GM23338 (cell line): ENCODE results near the gene DHX36. TPM values are rescaled to one million over a fixed set of nuclear protein-coding genes. Genes with fewer than 3 reads are reported as not detected.

ENCODE experiments used
- ATAC-seq: fragments of 200-7000 bp; cut with Tn5 transposase; 3 replicates; pipeline ENCODE4 v1.9.1; 2020
- DNase-seq: peaks from one replicate; pipeline ENCODE4 v3.0.0-alpha.2; 2015; ENCODE audit warnings: low spot score
- H2AFZ ChIP-seq: fragments of 200-600 bp; sonication (generic); 2 replicates; pipeline ENCODE4 v1.8.0; 2016; ENCODE audit warnings: antibody characterized with exemption, mild to moderate bottlenecking, moderate library complexity
- H3F3A ChIP-seq: fragments of 200-600 bp; sonication (generic); replicated peaks from 2 replicates; pipeline ENCODE4 v1.8.0; 2017; ENCODE audit warnings: antibody characterized with exemption, mixed run types, low read depth
- H3K27ac ChIP-seq: fragments of 200-600 bp; sonication (generic); 2 replicates; pipeline ENCODE4 v1.6.1; 2016; ENCODE audit warnings: low read depth
- H3K27me3 ChIP-seq: fragments of 200-600 bp; sonication (generic); 2 replicates; pipeline ENCODE4 v1.8.0; 2016; ENCODE audit warnings: mild to moderate bottlenecking, mixed run types, moderate library complexity; ENCODE audit not compliant: insufficient read depth
- H3K36me3 ChIP-seq: fragments of 200-600 bp; sonication (generic); 2 replicates; pipeline ENCODE4 v1.8.0; 2016; ENCODE audit warnings: mild to moderate bottlenecking; ENCODE audit not compliant: insufficient read depth
- H3K4me1 ChIP-seq: fragments of 200-600 bp; sonication (generic); 2 replicates; pipeline ENCODE4 v1.8.0; 2016; ENCODE audit warnings: mild to moderate bottlenecking, moderate library complexity; ENCODE audit not compliant: insufficient read depth
- H3K4me2 ChIP-seq: fragments of 200-600 bp; sonication (generic); 2 replicates; pipeline ENCODE4 v1.7.1; 2017; ENCODE audit warnings: mixed run types
- H3K4me3 ChIP-seq: fragments of 200-600 bp; sonication (generic); 2 replicates; pipeline ENCODE4 v1.6.1; 2016; ENCODE audit warnings: mixed run types
- H3K79me2 ChIP-seq: fragments of 200-600 bp; sonication (generic); replicated peaks from 2 replicates; pipeline ENCODE4 v1.8.0; 2017; ENCODE audit warnings: mild to moderate bottlenecking; ENCODE audit not compliant: insufficient read depth
- H3K9me2 ChIP-seq: fragments of 200-600 bp; sonication (generic); 2 replicates; pipeline ENCODE4 v1.8.0; 2017; ENCODE audit not compliant: insufficient read depth
- H4K20me1 ChIP-seq: fragments of 200-600 bp; sonication (generic); replicated peaks from 2 replicates; pipeline ENCODE4 v1.8.0; 2017; ENCODE audit warnings: mild to moderate bottlenecking; ENCODE audit not compliant: insufficient read depth
- H3K27ac Mint-ChIP-seq: 2 replicates; pipeline ENCODE4 v1.8.0; 2020; ENCODE audit warnings: inconsistent platforms, mild to moderate bottlenecking, moderate library complexity, mixed read lengths
- H3K27me3 Mint-ChIP-seq: 3 replicates; pipeline ENCODE4 v1.8.0; 2022; ENCODE audit warnings: low read depth, mild to moderate bottlenecking, moderate library complexity, mixed read lengths, inconsistent platforms; ENCODE audit not compliant: insufficient read depth, poor library complexity
- H3K36me3 Mint-ChIP-seq: 3 replicates; pipeline ENCODE4 v1.8.0; 2021; ENCODE audit warnings: low read depth, mild to moderate bottlenecking, inconsistent platforms, moderate library complexity, mixed read lengths
- H3K4me1 Mint-ChIP-seq: 3 replicates; pipeline ENCODE4 v1.8.0; 2020; ENCODE audit warnings: mild to moderate bottlenecking, inconsistent platforms, mixed read lengths
- H3K4me3 Mint-ChIP-seq: 3 replicates; pipeline ENCODE4 v1.8.0; 2021; ENCODE audit warnings: moderate library complexity, mild to moderate bottlenecking, inconsistent platforms, mixed read lengths
- H3K9me3 Mint-ChIP-seq: 3 replicates; pipeline ENCODE4 v1.8.0; 2020; ENCODE audit warnings: moderate library complexity, mild to moderate bottlenecking, inconsistent platforms, mixed read lengths
- CREB1 ChIP-seq: fragments of 250-450 bp; sonication (Bioruptor Pico); IDR thresholded peaks from 2 replicates; pipeline ENCODE4 v1.5.0; 2020; ENCODE audit warnings: low read depth, mild to moderate bottlenecking, moderate library complexity
- EZH2 ChIP-seq: fragments of 200-600 bp; sonication (generic); IDR thresholded peaks from one replicate; pipeline ENCODE4 v1.8.0; 2017; ENCODE audit warnings: antibody characterized with exemption, mild to moderate bottlenecking, low read depth; ENCODE audit not compliant: unreplicated experiment
- EZH2phosphoT487 ChIP-seq: fragments of 200-600 bp; sonication (generic); IDR thresholded peaks from one replicate; pipeline ENCODE4 v1.8.1; 2018; ENCODE audit warnings: antibody characterized with exemption; ENCODE audit not compliant: unreplicated experiment
- JUNB ChIP-seq: IDR thresholded peaks from one replicate; pipeline ENCODE4 v1.6.1; 2016; ENCODE audit warnings: antibody characterized with exemption; ENCODE audit not compliant: unreplicated experiment
- NANOG ChIP-seq: IDR thresholded peaks from 2 replicates; pipeline ENCODE4 v1.6.1; 2016; ENCODE audit warnings: antibody characterized with exemption, borderline replicate concordance
- POLR2AphosphoS5 ChIP-seq: IDR thresholded peaks from 2 replicates; pipeline ENCODE4 v1.6.1; 2016; ENCODE audit warnings: antibody characterized with exemption, low read depth
- STAT1 ChIP-seq: IDR thresholded peaks from one replicate; pipeline ENCODE4 v1.6.1; 2016; ENCODE audit warnings: antibody characterized with exemption; ENCODE audit not compliant: unreplicated experiment
- ZNF114 ChIP-seq: fragments of 250-450 bp; sonication (Bioruptor Pico); IDR thresholded peaks from 2 replicates; pipeline ENCODE4 v1.5.0; 2020; ENCODE audit warnings: mild to moderate bottlenecking, moderate library complexity
- ZNF331 ChIP-seq: fragments of 250-450 bp; sonication (Bioruptor Pico); IDR thresholded peaks from 2 replicates; pipeline ENCODE4 v1.5.0; 2020; ENCODE audit warnings: low read depth, mild to moderate bottlenecking, moderate library complexity
- long read RNA-seq: library from polyadenylated mRNA; unstranded; transcript quantifications from one replicate; pipeline ENCODE4 v2.0.0, GENCODE V29; 2020; ENCODE audit not compliant: unreplicated experiment
- polyA plus RNA-seq: library from polyadenylated mRNA; unstranded; fragments of >200 nt; fragmentation: Nextera tagmentation; extraction: Ambion mirVana; gene quantifications from 2 replicates; pipeline ENCODE4 v1.2.1, GENCODE V29; 2016
- total RNA-seq: library from RNA; depleted of rRNA; stranded (reverse); fragments of >200 nt; shearing (Covaris generic); gene quantifications from 2 replicates; pipeline ENCODE4 v1.2.3, GENCODE V29; 2014; rRNA removed
- TF ChIP-seq, protein P1 (sequence below): IDR thresholded peaks from one replicate; pipeline ENCODE4 v1.6.1; 2018; ENCODE audit warnings: antibody characterized with exemption; ENCODE audit not compliant: unreplicated experiment
- TF ChIP-seq, protein P2 (sequence below): IDR thresholded peaks from 2 replicates; pipeline ENCODE4 v1.6.1; 2016; ENCODE audit warnings: antibody characterized with exemption
- TF ChIP-seq, protein P3 (sequence below), 2 experiments: fragments of 200-600 bp in 1 of 2; sonication (generic) in 1 of 2; conservative IDR thresholded peaks; 2 replicates each; pipeline versions ENCODE4 v1.5.1 to v1.6.1; 2016 to 2017; ENCODE audit warnings: antibody characterized with exemption in 2 of 2, low read depth in 2 of 2, mild to moderate bottlenecking in 2 of 2, moderate library complexity in 1 of 2

DHX36 gene, protein sequence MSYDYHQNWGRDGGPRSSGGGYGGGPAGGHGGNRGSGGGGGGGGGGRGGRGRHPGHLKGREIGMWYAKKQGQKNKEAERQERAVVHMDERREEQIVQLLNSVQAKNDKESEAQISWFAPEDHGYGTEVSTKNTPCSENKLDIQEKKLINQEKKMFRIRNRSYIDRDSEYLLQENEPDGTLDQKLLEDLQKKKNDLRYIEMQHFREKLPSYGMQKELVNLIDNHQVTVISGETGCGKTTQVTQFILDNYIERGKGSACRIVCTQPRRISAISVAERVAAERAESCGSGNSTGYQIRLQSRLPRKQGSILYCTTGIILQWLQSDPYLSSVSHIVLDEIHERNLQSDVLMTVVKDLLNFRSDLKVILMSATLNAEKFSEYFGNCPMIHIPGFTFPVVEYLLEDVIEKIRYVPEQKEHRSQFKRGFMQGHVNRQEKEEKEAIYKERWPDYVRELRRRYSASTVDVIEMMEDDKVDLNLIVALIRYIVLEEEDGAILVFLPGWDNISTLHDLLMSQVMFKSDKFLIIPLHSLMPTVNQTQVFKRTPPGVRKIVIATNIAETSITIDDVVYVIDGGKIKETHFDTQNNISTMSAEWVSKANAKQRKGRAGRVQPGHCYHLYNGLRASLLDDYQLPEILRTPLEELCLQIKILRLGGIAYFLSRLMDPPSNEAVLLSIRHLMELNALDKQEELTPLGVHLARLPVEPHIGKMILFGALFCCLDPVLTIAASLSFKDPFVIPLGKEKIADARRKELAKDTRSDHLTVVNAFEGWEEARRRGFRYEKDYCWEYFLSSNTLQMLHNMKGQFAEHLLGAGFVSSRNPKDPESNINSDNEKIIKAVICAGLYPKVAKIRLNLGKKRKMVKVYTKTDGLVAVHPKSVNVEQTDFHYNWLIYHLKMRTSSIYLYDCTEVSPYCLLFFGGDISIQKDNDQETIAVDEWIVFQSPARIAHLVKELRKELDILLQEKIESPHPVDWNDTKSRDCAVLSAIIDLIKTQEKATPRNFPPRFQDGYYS
- total RNA-seq = 102 and 103 TPM in 2 replicates
- 107 and 110 TPM in 2 replicates for polyA plus RNA-seq
- long read RNA-seq, transcript DHX36-211 (3 exons, 833 nt) = major isoform, 10 of 21 reads
- long read RNA-seq, partial matches to known transcripts = 8 of 21 reads
- long read RNA-seq, other reads (novel, unspliced or antisense) = 3 of 21 reads

DNA sequence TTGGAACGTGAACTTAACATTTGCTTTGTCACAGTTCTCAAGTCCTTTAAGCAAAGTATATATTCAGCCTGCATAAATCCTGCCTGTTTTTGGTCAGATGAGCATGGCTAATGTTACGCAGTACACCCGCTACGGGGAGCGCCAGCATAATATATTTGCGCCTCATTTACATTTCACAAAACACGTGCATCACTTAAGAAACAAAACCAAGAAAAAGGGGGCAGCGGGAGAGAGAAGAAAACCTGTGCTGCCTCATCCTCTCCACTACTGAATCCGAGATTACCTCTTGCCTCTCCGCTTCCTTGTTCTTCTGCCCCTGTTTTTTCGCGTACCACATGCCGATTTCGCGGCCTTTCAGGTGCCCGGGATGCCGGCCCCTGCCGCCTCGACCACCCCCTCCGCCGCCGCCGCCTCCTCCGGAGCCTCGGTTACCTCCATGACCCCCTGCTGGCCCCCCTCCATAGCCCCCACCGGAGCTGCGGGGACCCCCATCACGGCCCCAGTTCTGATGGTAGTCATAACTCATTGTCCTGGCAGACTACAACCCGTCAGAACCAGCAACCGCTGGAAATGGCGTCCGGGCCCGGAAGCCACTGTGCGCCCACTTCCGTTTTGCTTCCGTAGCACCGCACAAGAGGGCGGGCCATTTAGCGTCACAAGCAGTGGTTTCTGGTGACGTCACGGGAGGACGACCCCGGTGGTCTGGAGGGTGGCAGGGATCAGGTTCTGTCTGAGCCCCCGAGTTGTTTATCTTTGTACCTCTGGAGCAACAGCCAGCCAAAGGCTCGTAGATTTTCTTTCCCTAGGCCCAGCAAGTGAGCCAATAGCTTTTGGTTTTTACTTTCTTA is at the start of gene DHX36:
Gene DHX36 (minus strand): TSS at position 597 of the 848 bp plus-strand sequence. CDS start 71 bp downstream, at position 526.
- ATAC-seq = peak; percentile 92
- H3K27ac ChIP-seq = peak within 1 kb of the TSS; percentile 94
- peak within 1 kb of the TSS; percentile 72 for H2AFZ ChIP-seq
- H3K79me2 ChIP-seq = peaks cover 51% of the 10 kb centered on the region
- H3K9me2 ChIP-seq = no peaks in the 10 kb centered on the region
- Mint-ChIP-seq H3K4me1 (peaks cover 16% of the 10 kb centered on the region), H3K27me3 (no peaks in the 10 kb centered on the region), H3K36me3 (peaks cover 10% of the 10 kb centered on the region), H3K4me3 (peak within 1 kb of the TSS; percentile 95), H3K9me3 (no peaks in the 10 kb centered on the region), H3K27ac (peak within 1 kb of the TSS; percentile 99)
- H3K36me3 ChIP-seq = no peaks in the 10 kb centered on the region
- H3K27me3 ChIP-seq = no peaks in the 10 kb centered on the region
- H3K4me3 ChIP-seq = peak within 1 kb of the TSS; percentile 100
- H3F3A ChIP-seq = no peaks in the 10 kb centered on the region
- peaks cover 37% of the 10 kb centered on the region for H4K20me1 ChIP-seq
- H3K4me2 ChIP-seq = peak within 1 kb of the TSS; percentile 95
- DNase-seq = peak; percentile 97
- peaks cover 48% of the 10 kb centered on the region for H3K4me1 ChIP-seq
- TF ChIP-seq STAT1 (no peak), EZH2 (no peak), CREB1 (CRISPR knock-in tag) (peak; percentile 99), NANOG (no peak), ZNF114 (no peak), ZNF331 (no peak), POLR2AphosphoS5 (peak; percentile 94), JUNB (no peak), EZH2phosphoT487 (no peak)
- TF ChIP-seq, protein P1, sequence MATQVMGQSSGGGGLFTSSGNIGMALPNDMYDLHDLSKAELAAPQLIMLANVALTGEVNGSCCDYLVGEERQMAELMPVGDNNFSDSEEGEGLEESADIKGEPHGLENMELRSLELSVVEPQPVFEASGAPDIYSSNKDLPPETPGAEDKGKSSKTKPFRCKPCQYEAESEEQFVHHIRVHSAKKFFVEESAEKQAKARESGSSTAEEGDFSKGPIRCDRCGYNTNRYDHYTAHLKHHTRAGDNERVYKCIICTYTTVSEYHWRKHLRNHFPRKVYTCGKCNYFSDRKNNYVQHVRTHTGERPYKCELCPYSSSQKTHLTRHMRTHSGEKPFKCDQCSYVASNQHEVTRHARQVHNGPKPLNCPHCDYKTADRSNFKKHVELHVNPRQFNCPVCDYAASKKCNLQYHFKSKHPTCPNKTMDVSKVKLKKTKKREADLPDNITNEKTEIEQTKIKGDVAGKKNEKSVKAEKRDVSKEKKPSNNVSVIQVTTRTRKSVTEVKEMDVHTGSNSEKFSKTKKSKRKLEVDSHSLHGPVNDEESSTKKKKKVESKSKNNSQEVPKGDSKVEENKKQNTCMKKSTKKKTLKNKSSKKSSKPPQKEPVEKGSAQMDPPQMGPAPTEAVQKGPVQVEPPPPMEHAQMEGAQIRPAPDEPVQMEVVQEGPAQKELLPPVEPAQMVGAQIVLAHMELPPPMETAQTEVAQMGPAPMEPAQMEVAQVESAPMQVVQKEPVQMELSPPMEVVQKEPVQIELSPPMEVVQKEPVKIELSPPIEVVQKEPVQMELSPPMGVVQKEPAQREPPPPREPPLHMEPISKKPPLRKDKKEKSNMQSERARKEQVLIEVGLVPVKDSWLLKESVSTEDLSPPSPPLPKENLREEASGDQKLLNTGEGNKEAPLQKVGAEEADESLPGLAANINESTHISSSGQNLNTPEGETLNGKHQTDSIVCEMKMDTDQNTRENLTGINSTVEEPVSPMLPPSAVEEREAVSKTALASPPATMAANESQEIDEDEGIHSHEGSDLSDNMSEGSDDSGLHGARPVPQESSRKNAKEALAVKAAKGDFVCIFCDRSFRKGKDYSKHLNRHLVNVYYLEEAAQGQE = no peak
- TF ChIP-seq, protein P2, sequence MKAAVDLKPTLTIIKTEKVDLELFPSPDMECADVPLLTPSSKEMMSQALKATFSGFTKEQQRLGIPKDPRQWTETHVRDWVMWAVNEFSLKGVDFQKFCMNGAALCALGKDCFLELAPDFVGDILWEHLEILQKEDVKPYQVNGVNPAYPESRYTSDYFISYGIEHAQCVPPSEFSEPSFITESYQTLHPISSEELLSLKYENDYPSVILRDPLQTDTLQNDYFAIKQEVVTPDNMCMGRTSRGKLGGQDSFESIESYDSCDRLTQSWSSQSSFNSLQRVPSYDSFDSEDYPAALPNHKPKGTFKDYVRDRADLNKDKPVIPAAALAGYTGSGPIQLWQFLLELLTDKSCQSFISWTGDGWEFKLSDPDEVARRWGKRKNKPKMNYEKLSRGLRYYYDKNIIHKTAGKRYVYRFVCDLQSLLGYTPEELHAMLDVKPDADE = peak; percentile 50; the same call in 1 of the 2 replicates
- TF ChIP-seq, protein P3, sequence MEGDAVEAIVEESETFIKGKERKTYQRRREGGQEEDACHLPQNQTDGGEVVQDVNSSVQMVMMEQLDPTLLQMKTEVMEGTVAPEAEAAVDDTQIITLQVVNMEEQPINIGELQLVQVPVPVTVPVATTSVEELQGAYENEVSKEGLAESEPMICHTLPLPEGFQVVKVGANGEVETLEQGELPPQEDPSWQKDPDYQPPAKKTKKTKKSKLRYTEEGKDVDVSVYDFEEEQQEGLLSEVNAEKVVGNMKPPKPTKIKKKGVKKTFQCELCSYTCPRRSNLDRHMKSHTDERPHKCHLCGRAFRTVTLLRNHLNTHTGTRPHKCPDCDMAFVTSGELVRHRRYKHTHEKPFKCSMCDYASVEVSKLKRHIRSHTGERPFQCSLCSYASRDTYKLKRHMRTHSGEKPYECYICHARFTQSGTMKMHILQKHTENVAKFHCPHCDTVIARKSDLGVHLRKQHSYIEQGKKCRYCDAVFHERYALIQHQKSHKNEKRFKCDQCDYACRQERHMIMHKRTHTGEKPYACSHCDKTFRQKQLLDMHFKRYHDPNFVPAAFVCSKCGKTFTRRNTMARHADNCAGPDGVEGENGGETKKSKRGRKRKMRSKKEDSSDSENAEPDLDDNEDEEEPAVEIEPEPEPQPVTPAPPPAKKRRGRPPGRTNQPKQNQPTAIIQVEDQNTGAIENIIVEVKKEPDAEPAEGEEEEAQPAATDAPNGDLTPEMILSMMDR (conservative IDR thresholded peaks at IDR 0.05; ENCODE audit: low read depth in 2 of 2) = no peak
